ENCODE data around the gene KCNH1.

The KCNH1 gene

DNA sequence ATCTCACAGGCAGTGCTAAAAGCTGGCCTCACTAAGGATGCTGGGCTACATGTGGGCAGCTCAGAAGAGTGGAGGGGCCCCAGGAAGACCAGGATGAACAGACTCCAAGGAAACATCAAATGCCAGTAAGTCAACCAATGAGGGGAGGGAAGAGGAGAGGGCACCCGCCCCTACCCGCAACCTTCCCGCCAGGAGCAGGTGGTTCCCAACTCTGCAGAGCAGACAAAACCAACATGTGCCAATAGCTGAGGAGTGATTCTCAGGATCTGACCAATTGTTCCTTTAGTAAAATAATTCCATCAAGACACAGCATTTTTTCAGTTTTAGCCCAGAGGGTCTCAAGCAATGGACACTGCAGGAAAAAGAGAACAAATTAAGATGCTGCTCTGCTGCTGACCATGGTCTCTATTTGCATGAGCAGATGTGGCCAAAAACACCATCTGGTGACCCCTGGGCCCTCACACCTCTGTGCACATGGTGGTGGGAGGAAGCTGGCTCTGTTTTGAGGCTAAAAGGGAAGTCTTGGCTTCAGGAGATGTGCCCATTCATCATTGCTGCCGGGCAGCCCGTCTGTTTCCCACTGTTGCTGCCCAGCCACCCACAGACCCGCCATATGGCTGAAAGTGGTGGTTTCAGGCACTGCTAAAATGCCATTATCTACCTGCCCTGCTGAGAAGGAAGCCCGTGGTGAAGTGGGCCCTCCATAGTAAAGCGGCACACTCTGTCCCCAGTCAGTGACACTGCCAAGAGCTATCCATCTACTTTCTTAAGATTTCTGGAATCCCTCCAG, 231.8 kb downstream of the KCNH1 start:
- Histone ChIP-seq H3K4me3 (ENCODE audit: low read length) (no peak overlapping the region), H3K9ac (ENCODE audit: low read length) (no peak overlapping the region), H3K36me3 (ENCODE audit: control insufficient read depth, insufficient read depth, low read length) (no peaks in the 10 kb centered on the region), H3K4me2 (ENCODE audit: low read length) (no peak overlapping the region), H4K5ac (ENCODE audit: low read length) (no peak overlapping the region), H2BK5ac (ENCODE audit: low read length) (no peak overlapping the region), H2BK120ac (ENCODE audit: low read depth, low read length) (no peak overlapping the region), H3K79me1 (ENCODE audit: low read length) (no peaks in the 10 kb centered on the region), H2BK15ac (replicated peaks; ENCODE audit: low read depth) (no peak overlapping the region), H3K27me3 (ENCODE audit: insufficient read depth, low read length, poor library complexity) (no peaks in the 10 kb centered on the region), H3K79me2 (ENCODE audit: control insufficient read depth, insufficient read depth, low read length) (no peaks in the 10 kb centered on the region), H3K4ac (ENCODE audit: low read depth, low read length) (no peak overlapping the region), H3K56ac (ENCODE audit: low read length) (no peak overlapping the region), H4K8ac (ENCODE audit: low read depth, low read length) (no peak overlapping the region), H3K18ac (ENCODE audit: low read length) (no peak overlapping the region), H3K27ac (ENCODE audit: low read depth, low read length) (no peak overlapping the region), H2AK5ac (ENCODE audit: low read length) (no peak overlapping the region), H3K23ac (ENCODE audit: low read length) (no peak overlapping the region), H3K4me1 (ENCODE audit: control insufficient read depth, low read depth, low read length) (no peaks in the 10 kb centered on the region)
- DNase-seq: peak; percentile 5
- WGBS (ENCODE audit: extremely low coverage, insufficient coverage, low lambda C conversion rate): no CpG with 5 or more reads among the region's 8 CpGs

DNA sequence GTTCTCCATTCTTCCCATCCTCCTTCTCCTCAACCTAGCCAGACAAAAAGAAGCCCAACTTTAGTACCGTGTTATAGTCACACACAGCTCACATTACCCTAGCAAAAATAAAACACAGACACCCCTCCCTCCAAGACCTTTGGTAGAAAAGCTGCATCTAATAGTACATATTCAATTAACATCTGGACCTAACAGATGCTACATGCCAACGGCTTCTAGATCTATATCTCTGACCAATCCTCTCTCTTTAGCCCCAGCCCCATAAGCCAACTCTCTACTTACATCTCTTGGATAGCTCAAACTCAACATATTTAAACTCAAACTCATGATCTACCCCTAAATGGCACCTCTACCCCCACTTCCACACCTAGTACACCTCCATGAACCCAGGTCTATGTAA, 233.1 kb downstream of the KCNH1 start:
- Histone ChIP-seq H4K5ac (ENCODE audit: low read length) (no peak overlapping the region), H3K4me1 (ENCODE audit: control insufficient read depth, low read depth, low read length) (no peaks in the 10 kb centered on the region), H3K4me2 (ENCODE audit: low read length) (no peak overlapping the region), H2BK120ac (ENCODE audit: low read depth, low read length) (no peak overlapping the region), H3K18ac (ENCODE audit: low read length) (no peak overlapping the region), H3K4me3 (ENCODE audit: low read length) (no peak overlapping the region), H2BK15ac (replicated peaks; ENCODE audit: low read depth) (no peak overlapping the region), H3K79me1 (ENCODE audit: low read length) (no peaks in the 10 kb centered on the region), H3K9ac (ENCODE audit: low read length) (no peak overlapping the region), H3K27me3 (ENCODE audit: insufficient read depth, low read length, poor library complexity) (no peaks in the 10 kb centered on the region), H3K36me3 (ENCODE audit: control insufficient read depth, insufficient read depth, low read length) (no peaks in the 10 kb centered on the region), H3K56ac (ENCODE audit: low read length) (no peak overlapping the region), H3K4ac (ENCODE audit: low read depth, low read length) (no peak overlapping the region), H3K79me2 (ENCODE audit: control insufficient read depth, insufficient read depth, low read length) (no peaks in the 10 kb centered on the region), H4K8ac (ENCODE audit: low read depth, low read length) (no peak overlapping the region), H2BK5ac (ENCODE audit: low read length) (no peak overlapping the region), H3K23ac (ENCODE audit: low read length) (no peak overlapping the region), H2AK5ac (ENCODE audit: low read length) (no peak overlapping the region), H3K27ac (ENCODE audit: low read depth, low read length) (no peak overlapping the region)
- DNase-seq: no peak
- no CpG with 5 or more reads among the region's 2 CpGs for WGBS (ENCODE audit: extremely low coverage, insufficient coverage, low lambda C conversion rate)

DNA sequence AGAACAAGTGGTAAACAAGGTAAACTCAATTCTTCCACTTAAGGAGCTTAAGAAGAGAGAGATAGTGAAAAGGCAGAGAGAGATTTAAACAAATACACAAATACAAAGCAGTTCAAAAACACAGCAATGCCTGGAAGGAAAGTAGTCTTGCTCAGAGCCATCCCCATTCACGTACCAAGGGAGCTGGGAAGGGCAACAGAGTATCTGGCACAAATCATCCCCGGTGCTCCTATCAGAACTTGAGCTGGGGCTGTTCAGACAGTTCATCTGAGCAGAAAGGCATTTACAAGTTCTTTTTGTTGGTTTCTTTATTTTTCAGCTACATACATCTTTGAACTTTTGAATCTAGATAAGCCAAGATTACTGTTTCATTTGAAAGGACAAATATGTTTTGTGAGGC, 233.9 kb downstream of the KCNH1 start:
- Histone ChIP-seq H3K9ac (ENCODE audit: low read length) (no peak overlapping the region), H3K23ac (ENCODE audit: low read length) (no peak overlapping the region), H2BK120ac (ENCODE audit: low read depth, low read length) (no peak overlapping the region), H3K79me1 (ENCODE audit: low read length) (no peaks in the 10 kb centered on the region), H4K8ac (ENCODE audit: low read depth, low read length) (no peak overlapping the region), H3K27me3 (ENCODE audit: insufficient read depth, low read length, poor library complexity) (no peaks in the 10 kb centered on the region), H3K56ac (ENCODE audit: low read length) (no peak overlapping the region), H3K36me3 (ENCODE audit: control insufficient read depth, insufficient read depth, low read length) (no peaks in the 10 kb centered on the region), H3K27ac (ENCODE audit: low read depth, low read length) (no peak overlapping the region), H2AK5ac (ENCODE audit: low read length) (no peak overlapping the region), H3K18ac (ENCODE audit: low read length) (no peak overlapping the region), H3K4ac (ENCODE audit: low read depth, low read length) (no peak overlapping the region), H3K79me2 (ENCODE audit: control insufficient read depth, insufficient read depth, low read length) (no peaks in the 10 kb centered on the region), H3K4me1 (ENCODE audit: control insufficient read depth, low read depth, low read length) (no peaks in the 10 kb centered on the region), H3K4me2 (ENCODE audit: low read length) (no peak overlapping the region), H2BK5ac (ENCODE audit: low read length) (no peak overlapping the region), H4K5ac (ENCODE audit: low read length) (no peak overlapping the region), H3K4me3 (ENCODE audit: low read length) (no peak overlapping the region), H2BK15ac (replicated peaks; ENCODE audit: low read depth) (no peak overlapping the region)
- no CpG with 5 or more reads among the region's 2 CpGs for WGBS (ENCODE audit: extremely low coverage, insufficient coverage, low lambda C conversion rate)
- DNase-seq: no peak

DNA sequence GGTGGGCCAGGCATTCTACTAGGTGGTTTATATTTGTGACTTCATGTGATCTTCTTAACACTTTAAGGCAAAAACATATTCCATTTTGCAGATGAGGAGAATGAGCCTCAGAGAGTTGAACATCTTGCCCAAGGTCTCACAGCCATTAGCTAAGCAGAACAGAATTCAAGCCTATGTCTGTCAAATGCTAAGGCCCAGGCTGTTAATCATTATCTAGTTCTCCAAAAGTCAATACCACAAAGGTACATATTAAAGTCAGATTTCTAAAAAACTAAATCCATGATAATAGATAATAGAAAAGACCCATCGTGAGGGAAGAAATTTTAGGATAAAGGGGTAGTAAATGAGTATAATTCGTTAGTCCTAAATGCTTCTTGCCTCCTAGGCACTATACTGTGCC, 234.3 kb downstream of the KCNH1 start:
- no CpG with 5 or more reads among the region's 2 CpGs for WGBS (ENCODE audit: extremely low coverage, insufficient coverage, low lambda C conversion rate)

DNA sequence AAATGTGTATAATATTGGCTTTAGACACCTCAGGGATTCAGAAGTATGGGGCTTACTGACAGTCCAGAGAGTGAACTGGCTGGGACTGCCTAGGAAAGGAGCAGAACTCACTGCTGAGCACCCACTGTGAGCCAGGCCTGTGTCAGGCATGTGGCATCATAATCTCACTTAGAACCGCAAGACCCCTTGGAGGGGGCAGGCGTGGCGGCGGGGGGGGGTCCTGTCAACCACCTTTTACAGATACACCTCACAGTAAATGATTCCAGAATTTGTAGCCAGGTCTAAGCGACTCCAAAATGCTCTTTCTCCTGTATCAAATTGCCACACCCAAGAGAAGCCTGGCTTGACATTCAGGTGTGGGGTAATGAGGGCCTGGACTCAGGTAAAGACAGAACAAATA, 235.5 kb downstream of the KCNH1 start:
- no peak overlapping the region for H3K18ac ChIP-seq (ENCODE audit: low read length)
- no peak overlapping the region for H4K8ac ChIP-seq (ENCODE audit: low read depth, low read length)
- no peaks in the 10 kb centered on the region for H3K27me3 ChIP-seq (ENCODE audit: insufficient read depth, low read length, poor library complexity)
- no peak overlapping the region for H3K56ac ChIP-seq (ENCODE audit: low read length)
- no peak overlapping the region for H4K5ac ChIP-seq (ENCODE audit: low read length)
- H2BK5ac ChIP-seq (ENCODE audit: low read length): no peak overlapping the region
- no peak overlapping the region for H3K23ac ChIP-seq (ENCODE audit: low read length)
- no peak overlapping the region for H2AK5ac ChIP-seq (ENCODE audit: low read length)
- no peak overlapping the region for H3K4me3 ChIP-seq (ENCODE audit: low read length)
- H3K79me2 ChIP-seq (ENCODE audit: control insufficient read depth, insufficient read depth, low read length): no peaks in the 10 kb centered on the region
- no peak overlapping the region for H3K4ac ChIP-seq (ENCODE audit: low read depth, low read length)
- DNase-seq: no peak
- no peak overlapping the region for H3K9ac ChIP-seq (ENCODE audit: low read length)
- no peak overlapping the region for H2BK15ac ChIP-seq (replicated peaks; ENCODE audit: low read depth)
- no peak overlapping the region for H3K27ac ChIP-seq (ENCODE audit: low read depth, low read length)
- H3K36me3 ChIP-seq (ENCODE audit: control insufficient read depth, insufficient read depth, low read length): no peaks in the 10 kb centered on the region
- no peaks in the 10 kb centered on the region for H3K79me1 ChIP-seq (ENCODE audit: low read length)
- no peak overlapping the region for H2BK120ac ChIP-seq (ENCODE audit: low read depth, low read length)
- no peaks in the 10 kb centered on the region for H3K4me1 ChIP-seq (ENCODE audit: control insufficient read depth, low read depth, low read length)
- no peak overlapping the region for H3K4me2 ChIP-seq (ENCODE audit: low read length)
- no CpG with 5 or more reads among the region's 5 CpGs for WGBS (ENCODE audit: extremely low coverage, insufficient coverage, low lambda C conversion rate)

More for the DNA sequence above, 234.3 kb downstream of the KCNH1 start:
- Histone ChIP-seq H3K4me1 (ENCODE audit: control insufficient read depth, low read depth, low read length) (no peaks in the 10 kb centered on the region), H3K4me3 (ENCODE audit: low read length) (no peak overlapping the region), H2AK5ac (ENCODE audit: low read length) (no peak overlapping the region), H4K8ac (ENCODE audit: low read depth, low read length) (no peak overlapping the region), H3K27me3 (ENCODE audit: insufficient read depth, low read length, poor library complexity) (no peaks in the 10 kb centered on the region), H3K4ac (ENCODE audit: low read depth, low read length) (no peak overlapping the region), H3K36me3 (ENCODE audit: control insufficient read depth, insufficient read depth, low read length) (no peaks in the 10 kb centered on the region), H2BK120ac (ENCODE audit: low read depth, low read length) (no peak overlapping the region), H3K79me1 (ENCODE audit: low read length) (no peaks in the 10 kb centered on the region), H3K18ac (ENCODE audit: low read length) (no peak overlapping the region), H4K5ac (ENCODE audit: low read length) (no peak overlapping the region), H3K23ac (ENCODE audit: low read length) (no peak overlapping the region), H3K56ac (ENCODE audit: low read length) (no peak overlapping the region), H3K4me2 (ENCODE audit: low read length) (no peak overlapping the region), H3K9ac (ENCODE audit: low read length) (no peak overlapping the region), H3K79me2 (ENCODE audit: control insufficient read depth, insufficient read depth, low read length) (no peaks in the 10 kb centered on the region), H2BK15ac (replicated peaks; ENCODE audit: low read depth) (no peak overlapping the region), H2BK5ac (ENCODE audit: low read length) (no peak overlapping the region), H3K27ac (ENCODE audit: low read depth, low read length) (no peak overlapping the region)
- no peak for DNase-seq

DNA sequence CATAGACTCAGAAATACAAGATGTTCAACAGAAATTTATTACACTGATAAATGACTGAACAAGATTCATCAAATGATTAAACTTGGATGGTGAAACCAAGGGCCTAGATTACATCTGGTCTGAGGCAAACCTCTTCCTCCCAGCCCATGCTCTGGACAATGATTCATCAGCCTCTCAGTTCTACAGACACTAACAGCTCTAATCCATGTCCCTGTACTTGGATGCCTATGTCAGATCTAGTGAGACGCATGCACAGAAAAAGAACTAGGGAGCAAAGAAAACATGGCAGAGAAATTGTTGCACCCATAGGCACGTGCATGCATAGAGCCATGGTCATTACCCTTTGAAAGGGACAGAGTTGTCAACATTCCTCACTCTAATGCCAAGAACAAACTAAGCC, 250.1 kb downstream of the KCNH1 start:
- H3K4me2 ChIP-seq (ENCODE audit: low read length): no peak overlapping the region
- H3K23ac ChIP-seq (ENCODE audit: low read length): no peak overlapping the region
- H3K79me2 ChIP-seq (ENCODE audit: control insufficient read depth, insufficient read depth, low read length): no peaks in the 10 kb centered on the region
- WGBS (ENCODE audit: extremely low coverage, insufficient coverage, low lambda C conversion rate): no CpG with 5 or more reads among the region's 2 CpGs
- no peaks in the 10 kb centered on the region for H3K36me3 ChIP-seq (ENCODE audit: control insufficient read depth, insufficient read depth, low read length)
- no peak overlapping the region for H3K4ac ChIP-seq (ENCODE audit: low read depth, low read length)
- H3K4me1 ChIP-seq (ENCODE audit: control insufficient read depth, low read depth, low read length): no peaks in the 10 kb centered on the region
- H3K27me3 ChIP-seq (ENCODE audit: insufficient read depth, low read length, poor library complexity): no peaks in the 10 kb centered on the region
- no peak overlapping the region for H3K4me3 ChIP-seq (ENCODE audit: low read length)
- no peaks in the 10 kb centered on the region for H3K79me1 ChIP-seq (ENCODE audit: low read length)
- H2BK120ac ChIP-seq (ENCODE audit: low read depth, low read length): no peak overlapping the region
- no peak overlapping the region for H3K27ac ChIP-seq (ENCODE audit: low read depth, low read length)
- H2BK5ac ChIP-seq (ENCODE audit: low read length): no peak overlapping the region
- H2BK15ac ChIP-seq (replicated peaks; ENCODE audit: low read depth): no peak overlapping the region
- no peak overlapping the region for H2AK5ac ChIP-seq (ENCODE audit: low read length)
- H3K9ac ChIP-seq (ENCODE audit: low read length): no peak overlapping the region
- H3K56ac ChIP-seq (ENCODE audit: low read length): no peak overlapping the region
- H4K8ac ChIP-seq (ENCODE audit: low read depth, low read length): no peak overlapping the region
- H3K18ac ChIP-seq (ENCODE audit: low read length): no peak overlapping the region
- no peak for DNase-seq
- H4K5ac ChIP-seq (ENCODE audit: low read length): no peak overlapping the region

Measured in mesendoderm (in vitro differentiated cells).